Measurements from ENCODE around the gene SHLD2.
A peak's percentile ranks its signal among the peaks of the same experiment; 100 is the strongest.
"Not testable (repeated sequence)": the region's sequence is repeated elsewhere in the genome, so short reads cannot be mapped to it uniquely, and the experiment has no call there.

SHLD2 gene

GRCh38 chr10:87094373-87095235 lies at the start of gene SHLD2, which contains the start of gene GLUD1:
Gene SHLD2 (plus strand): TSS chr10:87095206. CDS start chr10:87151355, 56,149 bp downstream.
Gene GLUD1 (minus strand): TSS chr10:87094843. CDS start chr10:87094769, 74 bp downstream.
- peak; percentile 85 for DNase-seq

GRCh38 chr10:87045434-87045938 lies 49.5 kb upstream of the SHLD2 start:
- DNase-seq, result no peak

- no peak for DNase-seq
These were observed 41.9 kb upstream of the SHLD2 start for GRCh38 chr10:87053111-87053510.

- no peak for DNase-seq
These were observed 41.3 kb upstream of the SHLD2 start for GRCh38 chr10:87053577-87054181.

- DNase-seq, result no peak
These were observed 40.4 kb upstream of the SHLD2 start for GRCh38 chr10:87054373-87055295.

GRCh38 chr10:87058171-87058570 lies 36.8 kb upstream of the SHLD2 start:
- DNase-seq, result no peak

- DNase-seq, result no peak
These were observed 35.6 kb upstream of the SHLD2 start for GRCh38 chr10:87059401-87059800.

GRCh38 chr10:87060280-87060928 lies 34.6 kb upstream of the SHLD2 start:
- no peak for DNase-seq

GRCh38 chr10:87064651-87065050 lies 30.4 kb upstream of the SHLD2 start:
- DNase-seq, result no peak

GRCh38 chr10:87066178-87066577 lies 28.8 kb upstream of the SHLD2 start:
- no peak for DNase-seq

- no peak for DNase-seq
These were observed 28.1 kb upstream of the SHLD2 start for GRCh38 chr10:87066865-87067264.

GRCh38 chr10:87068281-87068680 lies 26.7 kb upstream of the SHLD2 start:
- no peak for DNase-seq

- no peak for DNase-seq
These were observed 22.6 kb upstream of the SHLD2 start for GRCh38 chr10:87072449-87072848.

- not testable (repeated sequence) for DNase-seq
These were observed 18.6 kb upstream of the SHLD2 start for GRCh38 chr10:87076421-87076820.

GRCh38 chr10:87079106-87079836 lies 15.7 kb upstream of the SHLD2 start:
- DNase-seq, result no peak

GRCh38 chr10:87080621-87081020 lies 14.4 kb upstream of the SHLD2 start:
- not testable (repeated sequence) for DNase-seq

GRCh38 chr10:87081574-87081973 lies 13.4 kb upstream of the SHLD2 start:
- DNase-seq, result not testable (repeated sequence)

GRCh38 chr10:87082219-87082618 lies 12.8 kb upstream of the SHLD2 start:
- not testable (repeated sequence) for DNase-seq

GRCh38 chr10:87083576-87084290 lies 11.3 kb upstream of the SHLD2 start:
- not testable (repeated sequence) for DNase-seq

GRCh38 chr10:87084291-87084782 lies 10.7 kb upstream of the SHLD2 start:
- DNase-seq, result not testable (repeated sequence)

GRCh38 chr10:87085537-87085936 lies 9.5 kb upstream of the SHLD2 start:
- no peak for DNase-seq

Data from NCI-H510A treated with DMSO at 0.1 percent for 48 hours (cell line).